Gastrocnemius medialis (tissue), 4 donors: ENCODE measurements around the gene CGNL1.

Experiments used
- POLR2A ChIP-seq, 2 donors: fragments of 450-650 bp; IDR thresholded peaks; one replicate each; pipeline ENCODE4 v1.6.1; 2017; ENCODE audit warnings: antibody characterized with exemption in 2 of 2, mild to moderate bottlenecking in 2 of 2, moderate library complexity in 2 of 2
- TF ChIP-seq, protein P1 (sequence below), 5 experiments: fragments of 450-650 bp in 3 of 5; fragments of 200-600 bp in 2 of 5; sonication (generic) in 2 of 5; IDR thresholded peaks in 4 of 5; conservative IDR thresholded peaks in 1 of 5; 1 replicate in 4 of 5; 2 replicates in 1 of 5; pipeline ENCODE4 v1.5.1; 2016 to 2019; ENCODE audit warnings: antibody characterized with exemption in 5 of 5, mild to moderate bottlenecking in 3 of 5, moderate library complexity in 3 of 5

DNA sequence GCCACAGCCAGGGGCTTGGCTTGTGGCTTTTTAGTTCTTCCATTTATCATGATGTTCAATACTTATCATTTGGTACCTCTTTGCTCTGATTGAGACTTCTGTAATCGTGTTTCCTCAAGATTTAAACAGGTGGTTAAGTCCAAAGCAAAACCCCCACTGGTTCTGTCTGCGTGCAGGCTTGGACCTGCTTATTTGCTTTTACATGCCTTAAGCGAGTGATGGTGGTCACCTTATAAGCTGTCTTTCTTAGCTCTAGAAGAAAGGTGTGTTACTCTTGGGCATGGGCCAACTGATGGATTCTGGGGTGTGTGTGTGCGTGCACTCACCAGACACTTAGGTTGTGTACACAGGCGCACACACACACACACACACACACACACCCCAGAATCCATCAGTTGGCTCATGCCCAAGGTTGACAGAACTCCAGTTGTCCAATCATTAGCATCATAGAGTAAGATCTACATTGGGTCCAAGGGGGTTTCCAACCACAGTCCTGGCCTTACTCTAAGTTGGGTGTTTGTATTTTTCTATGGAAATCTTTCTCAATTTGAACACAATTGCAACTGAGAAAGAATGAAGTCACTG is 216.6 kb downstream of the CGNL1 start:
- no peak for TF ChIP-seq POLR2A (IDR thresholded peaks at IDR 0.05)
- TF ChIP-seq, protein P1, sequence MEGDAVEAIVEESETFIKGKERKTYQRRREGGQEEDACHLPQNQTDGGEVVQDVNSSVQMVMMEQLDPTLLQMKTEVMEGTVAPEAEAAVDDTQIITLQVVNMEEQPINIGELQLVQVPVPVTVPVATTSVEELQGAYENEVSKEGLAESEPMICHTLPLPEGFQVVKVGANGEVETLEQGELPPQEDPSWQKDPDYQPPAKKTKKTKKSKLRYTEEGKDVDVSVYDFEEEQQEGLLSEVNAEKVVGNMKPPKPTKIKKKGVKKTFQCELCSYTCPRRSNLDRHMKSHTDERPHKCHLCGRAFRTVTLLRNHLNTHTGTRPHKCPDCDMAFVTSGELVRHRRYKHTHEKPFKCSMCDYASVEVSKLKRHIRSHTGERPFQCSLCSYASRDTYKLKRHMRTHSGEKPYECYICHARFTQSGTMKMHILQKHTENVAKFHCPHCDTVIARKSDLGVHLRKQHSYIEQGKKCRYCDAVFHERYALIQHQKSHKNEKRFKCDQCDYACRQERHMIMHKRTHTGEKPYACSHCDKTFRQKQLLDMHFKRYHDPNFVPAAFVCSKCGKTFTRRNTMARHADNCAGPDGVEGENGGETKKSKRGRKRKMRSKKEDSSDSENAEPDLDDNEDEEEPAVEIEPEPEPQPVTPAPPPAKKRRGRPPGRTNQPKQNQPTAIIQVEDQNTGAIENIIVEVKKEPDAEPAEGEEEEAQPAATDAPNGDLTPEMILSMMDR (IDR thresholded peaks at IDR 0.05 in 4 of 5, conservative IDR thresholded peaks at IDR 0.05 in 1 of 5) = no peak
